GM18873 (cell line): ENCODE measurements around the gene AHNAK2.
"Not testable (repeated sequence)": the region's sequence is repeated elsewhere in the genome, so short reads cannot be mapped to it uniquely, and the experiment has no call there.

ENCODE experiments used
- ATAC-seq: cut with Tn5 transposase; IDR thresholded peaks from one replicate; pipeline ENCODE4 v1.9.1; 2021; ENCODE audit warnings: mild to moderate bottlenecking, moderate library complexity, moderate number of reproducible peaks; ENCODE audit not compliant: unreplicated experiment, low FRiP score

AHNAK2 gene

DNA sequence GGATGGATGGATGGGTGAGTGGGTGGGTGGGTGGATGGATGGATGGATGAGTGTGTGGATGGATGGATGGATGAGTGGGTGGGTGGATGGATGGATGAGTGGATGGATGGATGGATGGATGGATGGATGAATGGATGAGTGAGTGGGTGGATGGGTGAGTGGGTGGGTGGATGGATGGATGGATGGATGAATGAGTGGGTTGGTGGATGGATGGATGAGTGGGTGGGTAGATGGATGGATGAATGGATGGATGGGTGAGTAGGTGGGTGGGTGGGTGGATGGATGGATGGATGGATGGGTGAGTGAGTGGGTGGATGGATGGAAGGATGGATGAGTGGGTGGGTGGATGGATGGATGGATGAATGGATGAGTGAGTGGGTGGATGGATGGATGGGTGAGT lies 87.9 kb downstream of the AHNAK2 start:
- not testable (repeated sequence) for ATAC-seq

GRCh38 chr14:104889375-104889757 lies 88.8 kb downstream of the AHNAK2 start:
- no peak for ATAC-seq

- no peak for ATAC-seq
Measured at GRCh38 chr14:104888489-104889374, 89.4 kb downstream of the AHNAK2 start.

GRCh38 chr14:104887623-104888488 lies 90.3 kb downstream of the AHNAK2 start:
- no peak for ATAC-seq
